H9 (cell line): ENCODE measurements around the gene FAM98C. TPM values are rescaled to one million over a fixed set of nuclear protein-coding genes. Genes with fewer than 3 reads are reported as not detected.
A peak's percentile ranks its signal among the peaks of the same experiment; 100 is the strongest.

Experiments used
- DNase-seq: peaks from one replicate; pipeline ENCODE4 v3.0.0-alpha.2; 2017
- H2AFZ ChIP-seq: one replicate; pipeline ENCODE4 v1.6.1; 2013; ENCODE audit warnings: mild to moderate bottlenecking, low read length, control low read depth, moderate library complexity
- H2AK5ac ChIP-seq: 2 replicates; pipeline ENCODE4 v1.6.1; 2013; ENCODE audit warnings: low read length, control low read depth, mixed read lengths; ENCODE audit not compliant: insufficient read length
- H2BK120ac ChIP-seq: one replicate; pipeline ENCODE4 v1.6.1; 2013; ENCODE audit warnings: low read depth, mild to moderate bottlenecking, low read length, control low read depth, inconsistent platforms; ENCODE audit not compliant: poor library complexity, severe bottlenecking
- H2BK12ac ChIP-seq: 2 replicates; pipeline ENCODE4 v1.6.1; 2013; ENCODE audit warnings: low read length, control low read depth, mixed read lengths, low read depth; ENCODE audit not compliant: insufficient read length
- H2BK15ac ChIP-seq: 2 replicates; pipeline ENCODE4 v1.6.1; 2013; ENCODE audit warnings: low read depth, low read length, control low read depth
- H2BK20ac ChIP-seq: one replicate; pipeline ENCODE4 v1.6.1; 2013; ENCODE audit warnings: low read depth, mild to moderate bottlenecking, low read length, control low read depth, inconsistent platforms; ENCODE audit not compliant: poor library complexity, severe bottlenecking
- H2BK5ac ChIP-seq: 2 replicates; pipeline ENCODE4 v1.6.1; 2013; ENCODE audit warnings: low read length, control low read depth, mixed read lengths; ENCODE audit not compliant: insufficient read length
- H3K14ac ChIP-seq: 2 replicates; pipeline ENCODE4 v1.6.1; 2013; ENCODE audit warnings: low read length, control low read depth; ENCODE audit not compliant: insufficient read depth
- H3K18ac ChIP-seq: 2 replicates; pipeline ENCODE4 v1.6.1; 2013; ENCODE audit warnings: low read depth, mild to moderate bottlenecking, mixed read lengths, low read length, control low read depth; ENCODE audit not compliant: insufficient read length
- H3K23ac ChIP-seq: 2 replicates; pipeline ENCODE4 v1.6.1; 2013; ENCODE audit warnings: low read length, control low read depth, mixed read lengths, low read depth; ENCODE audit not compliant: insufficient read length
- H3K23me2 ChIP-seq: 2 replicates; pipeline ENCODE4 v1.6.1; 2013; ENCODE audit warnings: low read depth, mild to moderate bottlenecking, mixed read lengths, low read length, control low read depth; ENCODE audit not compliant: insufficient read length, poor library complexity, severe bottlenecking
- H3K27ac ChIP-seq: 2 replicates; pipeline ENCODE4 v1.5.1; 2013; ENCODE audit warnings: low read length, control low read depth, mixed read lengths, low read depth; ENCODE audit not compliant: insufficient read length
- H3K27me3 ChIP-seq: 2 replicates; pipeline ENCODE4 v1.6.1; 2013; ENCODE audit warnings: low read length, control low read depth, inconsistent platforms; ENCODE audit not compliant: insufficient read depth
- H3K4ac ChIP-seq: 2 replicates; pipeline ENCODE4 v1.6.1; 2013; ENCODE audit warnings: low read depth, mild to moderate bottlenecking, control low read depth, inconsistent platforms, low read length, moderate library complexity
- H3K4me1 ChIP-seq: 2 replicates; pipeline ENCODE4 v1.6.1; 2013; ENCODE audit warnings: low read length, control low read depth, inconsistent platforms; ENCODE audit not compliant: insufficient read depth
- H3K4me2 ChIP-seq: 2 replicates; pipeline ENCODE4 v1.6.1; 2013; ENCODE audit warnings: low read length, control low read depth, mixed read lengths; ENCODE audit not compliant: insufficient read length, insufficient read depth
- H3K56ac ChIP-seq: 2 replicates; pipeline ENCODE4 v1.6.1; 2013; ENCODE audit warnings: low read depth, mild to moderate bottlenecking, mixed read lengths, low read length, control low read depth; ENCODE audit not compliant: insufficient read length
- H3K79me1 ChIP-seq: 2 replicates; pipeline ENCODE4 v1.6.1; 2013; ENCODE audit warnings: low read depth, mild to moderate bottlenecking, moderate library complexity, low read length, control low read depth, inconsistent platforms; ENCODE audit not compliant: insufficient read depth, poor library complexity, severe bottlenecking
- H3K79me2 ChIP-seq: 2 replicates; pipeline ENCODE4 v1.6.1; 2013; ENCODE audit warnings: low read length, control low read depth, inconsistent platforms; ENCODE audit not compliant: insufficient read depth
- H3K9ac ChIP-seq: 2 replicates; pipeline ENCODE4 v1.6.1; 2013; ENCODE audit warnings: low read length, control low read depth, mixed read lengths; ENCODE audit not compliant: insufficient read length; ENCODE audit errors: extremely low read depth
- H3K9me3 ChIP-seq: one replicate; pipeline ENCODE4 v1.6.1; 2013; ENCODE audit warnings: low read depth, low read length, inconsistent platforms; ENCODE audit not compliant: control insufficient read depth
- H3T11ph ChIP-seq: one replicate; pipeline ENCODE4 v1.6.1; 2013; ENCODE audit warnings: mild to moderate bottlenecking, low read length, control low read depth, inconsistent platforms
- H4K20me1 ChIP-seq: one replicate; pipeline ENCODE4 v1.6.1; 2013; ENCODE audit not compliant: control insufficient read depth, insufficient read length, insufficient read depth
- H4K5ac ChIP-seq: 2 replicates; pipeline ENCODE4 v1.6.1; 2013; ENCODE audit warnings: low read depth, mild to moderate bottlenecking, mixed read lengths, low read length, control low read depth; ENCODE audit not compliant: insufficient read length
- H4K8ac ChIP-seq: replicated peaks from 2 replicates; pipeline ENCODE4 v1.6.1; 2013; ENCODE audit warnings: low read length, control low read depth, mixed read lengths, low read depth; ENCODE audit not compliant: insufficient read length
- H4K91ac ChIP-seq: 2 replicates; pipeline ENCODE4 v1.6.1; 2013; ENCODE audit warnings: low read depth, mild to moderate bottlenecking, moderate library complexity, mixed read lengths, low read length, control low read depth; ENCODE audit not compliant: insufficient read length
- H3K27ac Mint-ChIP-seq, 3 experiments: 2 replicates in 2 of 3; 3 replicates in 1 of 3; pipeline ENCODE4 v1.8.0; 2020 to 2021; ENCODE audit warnings: mixed read lengths in 3 of 3, mild to moderate bottlenecking in 1 of 3, moderate library complexity in 1 of 3
- H3K27me3 Mint-ChIP-seq: 2 replicates; pipeline ENCODE4 v1.8.0; 2021; ENCODE audit warnings: low read depth, mild to moderate bottlenecking, moderate library complexity, mixed read lengths
- H3K36me3 Mint-ChIP-seq, 3 experiments: 2 replicates in 2 of 3; 3 replicates in 1 of 3; pipeline ENCODE4 v1.8.0; 2020 to 2021; ENCODE audit warnings: low read depth in 3 of 3, mixed read lengths in 3 of 3; ENCODE audit not compliant: insufficient read depth in 1 of 3
- H3K4me1 Mint-ChIP-seq, 2 experiments: 2 replicates each; pipeline ENCODE4 v1.8.0; 2020; ENCODE audit warnings: mixed read lengths in 2 of 2
- H3K4me3 Mint-ChIP-seq, 2 experiments: 2 replicates in 1 of 2; 3 replicates in 1 of 2; pipeline ENCODE4 v1.8.0; 2020 to 2021; ENCODE audit warnings: mild to moderate bottlenecking in 2 of 2, mixed read lengths in 2 of 2, moderate library complexity in 1 of 2
- H3K9me3 Mint-ChIP-seq, 2 experiments: 2 replicates in 1 of 2; 3 replicates in 1 of 2; pipeline ENCODE4 v1.8.0; 2020; ENCODE audit warnings: mild to moderate bottlenecking in 2 of 2, mixed read lengths in 2 of 2, moderate library complexity in 1 of 2
- WGBS: extraction: QIAGEN DNeasy Blood & Tissue Kit; methylation state at CpG from one replicate; pipeline ENCODE4 v1.1.7; 2013; ENCODE audit warnings: missing lambda C conversion rate, low lambda C conversion rate, mixed read lengths; ENCODE audit not compliant: insufficient read length; ENCODE audit errors: extremely low coverage; 5-methylcytosine and 5-hydroxymethylcytosine counted together
- total RNA-seq: library from RNA; stranded (reverse); gene quantifications from 2 replicates; pipeline ENCODE4 v1.2.1, GENCODE V29; 2021
- TF ChIP-seq, protein P1 (sequence below): fragments of 200-600 bp; sonication (generic); conservative IDR thresholded peaks from 3 replicates; pipeline ENCODE4 v1.8.0; 2021; ENCODE audit warnings: antibody characterized with exemption, mild to moderate bottlenecking

Gene FAM98C
- total RNA-seq, 1 experiment from 2014 or later: 16.4 TPM

DNA sequence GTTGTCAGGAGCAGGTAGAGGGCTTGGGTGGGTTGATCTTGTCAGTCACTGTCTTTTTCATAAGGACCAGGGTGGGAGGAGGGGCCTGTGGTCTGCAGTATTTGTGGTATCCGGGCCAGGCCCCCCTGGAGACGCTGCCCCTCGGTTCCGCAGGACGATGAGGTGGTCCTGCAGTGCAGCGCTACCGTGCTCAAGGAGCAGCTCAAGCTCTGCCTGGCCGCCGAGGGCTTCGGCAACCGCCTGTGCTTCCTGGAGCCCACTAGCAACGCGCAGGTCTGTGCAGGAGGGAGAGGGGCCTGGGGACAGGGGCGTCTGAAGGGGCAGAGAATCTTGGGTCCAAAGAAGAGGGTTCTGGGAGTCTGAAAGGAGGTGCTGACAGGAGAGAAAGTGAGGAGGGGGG lies 37.7 kb downstream of the FAM98C start:
- Histone ChIP-seq H3K23ac (no peak overlapping the region), H2BK5ac (no peak overlapping the region), H3K4me2 (no peak overlapping the region), H2AFZ (no peak overlapping the region), H4K91ac (no peak overlapping the region), H4K20me1 (no peaks in the 10 kb centered on the region), H3K4me1 (no peaks in the 10 kb centered on the region), H3K23me2 (no peaks in the 10 kb centered on the region), H2BK15ac (no peak overlapping the region), H3K9me3 (no peaks in the 10 kb centered on the region), H3K14ac (no peak overlapping the region), H2AK5ac (no peak overlapping the region), H2BK120ac (no peak overlapping the region), H2BK20ac (no peak overlapping the region), H3T11ph (no peak overlapping the region), H2BK12ac (no peak overlapping the region), H3K79me1 (no peaks in the 10 kb centered on the region), H4K8ac (no peak overlapping the region), H3K4ac (no peak overlapping the region), H3K27ac (no peak overlapping the region), H3K79me2 (no peaks in the 10 kb centered on the region), H3K56ac (no peak overlapping the region), H3K27me3 (no peaks in the 10 kb centered on the region), H3K18ac (no peak overlapping the region), H3K9ac (no peak overlapping the region), H4K5ac (no peak overlapping the region)
- Mint-ChIP-seq H3K27ac (peak overlapping the region in 1 of 3 experiments; percentile 40; a peak in 2 of 7 replicates), H3K4me3 (no peak overlapping the region), H3K4me1 (peaks cover 5 to 16% of the 10 kb centered on the region in 2 experiments; a peak in 3 of 4 replicates), H3K27me3 (no peaks in the 10 kb centered on the region), H3K36me3 (peaks cover 19 to 26% (median 25%) of the 10 kb centered on the region in 3 experiments), H3K9me3 (no peaks in the 10 kb centered on the region)
- WGBS: no CpG with 5 or more reads among the region's 14 CpGs
- DNase-seq: no peak
- TF ChIP-seq, protein P1, sequence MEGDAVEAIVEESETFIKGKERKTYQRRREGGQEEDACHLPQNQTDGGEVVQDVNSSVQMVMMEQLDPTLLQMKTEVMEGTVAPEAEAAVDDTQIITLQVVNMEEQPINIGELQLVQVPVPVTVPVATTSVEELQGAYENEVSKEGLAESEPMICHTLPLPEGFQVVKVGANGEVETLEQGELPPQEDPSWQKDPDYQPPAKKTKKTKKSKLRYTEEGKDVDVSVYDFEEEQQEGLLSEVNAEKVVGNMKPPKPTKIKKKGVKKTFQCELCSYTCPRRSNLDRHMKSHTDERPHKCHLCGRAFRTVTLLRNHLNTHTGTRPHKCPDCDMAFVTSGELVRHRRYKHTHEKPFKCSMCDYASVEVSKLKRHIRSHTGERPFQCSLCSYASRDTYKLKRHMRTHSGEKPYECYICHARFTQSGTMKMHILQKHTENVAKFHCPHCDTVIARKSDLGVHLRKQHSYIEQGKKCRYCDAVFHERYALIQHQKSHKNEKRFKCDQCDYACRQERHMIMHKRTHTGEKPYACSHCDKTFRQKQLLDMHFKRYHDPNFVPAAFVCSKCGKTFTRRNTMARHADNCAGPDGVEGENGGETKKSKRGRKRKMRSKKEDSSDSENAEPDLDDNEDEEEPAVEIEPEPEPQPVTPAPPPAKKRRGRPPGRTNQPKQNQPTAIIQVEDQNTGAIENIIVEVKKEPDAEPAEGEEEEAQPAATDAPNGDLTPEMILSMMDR: no peak
